ENCODE results near the gene PCGF5.
"Not testable (repeated sequence)": the region's sequence is repeated elsewhere in the genome, so short reads cannot be mapped to it uniquely, and the experiment has no call there.

The PCGF5 gene

GRCh38 chr10:91220194-91220953, at the start of gene PCGF5:
Gene PCGF5, plus strand, starts transcription at chr10:91220663. Its CDS starts 2,209 bp downstream, at chr10:91222872.
- DNase-seq, result peak in 50 of 51 donors; percentile 36 to 93 (median 78)

- no peak for DNase-seq
These were observed 49.0 kb upstream of the PCGF5 start for GRCh38 chr10:91171485-91171884.

- DNase-seq, result no peak
These were observed 48.1 kb upstream of the PCGF5 start for GRCh38 chr10:91172348-91172747.

GRCh38 chr10:91185239-91185875, 35.1 kb upstream of the PCGF5 start:
- DNase-seq, result no peak

GRCh38 chr10:91187156-91187555, 33.3 kb upstream of the PCGF5 start:
- no peak for DNase-seq

GRCh38 chr10:91188010-91188409, 32.5 kb upstream of the PCGF5 start:
- not testable (repeated sequence) for DNase-seq

- no peak for DNase-seq
These were observed 31.6 kb upstream of the PCGF5 start for GRCh38 chr10:91188889-91189288.

- DNase-seq, result peak in 1 of 51 donors; percentile 38
These were observed 30.0 kb upstream of the PCGF5 start for GRCh38 chr10:91190388-91190870.

- DNase-seq, result peak in 7 of 51 donors; percentile 4 to 45 (median 20)
These were observed 29.4 kb upstream of the PCGF5 start for GRCh38 chr10:91190876-91191583.

GRCh38 chr10:91191584-91191919, 28.9 kb upstream of the PCGF5 start:
- DNase-seq, result no peak

- no peak for DNase-seq
These were observed 25.8 kb upstream of the PCGF5 start for GRCh38 chr10:91194497-91195179.

GRCh38 chr10:91196268-91197048, 24.0 kb upstream of the PCGF5 start:
- DNase-seq, result no peak

GRCh38 chr10:91197127-91197526, 23.3 kb upstream of the PCGF5 start:
- peak in 2 of 51 donors; percentile 9 to 15 for DNase-seq

GRCh38 chr10:91198781-91199180, 21.7 kb upstream of the PCGF5 start:
- DNase-seq, result no peak

- no peak for DNase-seq
These were observed 19.9 kb upstream of the PCGF5 start for GRCh38 chr10:91200314-91201212.

- no peak for DNase-seq
These were observed 19.1 kb upstream of the PCGF5 start for GRCh38 chr10:91201213-91201996.

- no peak for DNase-seq
These were observed 14.0 kb upstream of the PCGF5 start for GRCh38 chr10:91206427-91206826.

- DNase-seq, result no peak
These were observed 13.5 kb upstream of the PCGF5 start for GRCh38 chr10:91206837-91207474.
